ENCODE measurements around the gene PODXL.

The PODXL gene

GRCh38 chr7:131538813-131539179 lies 17.6 kb downstream of the PODXL start:
- no peaks in the 10 kb centered on the region for H3K36me3 ChIP-seq (ENCODE audit: control insufficient read depth in 1 of 2, insufficient read depth in 2 of 2, low read length in 2 of 2)
- H3K4me1 ChIP-seq (ENCODE audit: control insufficient read depth in 1 of 2, insufficient read depth in 2 of 2, low read length in 2 of 2): peaks cover 0 to 4% of the 10 kb centered on the region in 2 donors
- H3K9ac ChIP-seq (ENCODE audit: low read depth in 1 of 2, low read length in 2 of 2): no peak overlapping the region
- H3K27me3 ChIP-seq (ENCODE audit: control insufficient read depth in 1 of 2, insufficient read depth in 2 of 2, low read length in 2 of 2): no peaks in the 10 kb centered on the region
- no peaks in the 10 kb centered on the region for H3K9me3 ChIP-seq (ENCODE audit: control insufficient read depth in 1 of 2, low read length in 2 of 2)
- no peak overlapping the region for H3K27ac ChIP-seq (ENCODE audit: low read depth, low read length)
- H3K4me3 ChIP-seq (ENCODE audit: low read depth in 1 of 2, low read length in 2 of 2): no peak overlapping the region

DNA sequence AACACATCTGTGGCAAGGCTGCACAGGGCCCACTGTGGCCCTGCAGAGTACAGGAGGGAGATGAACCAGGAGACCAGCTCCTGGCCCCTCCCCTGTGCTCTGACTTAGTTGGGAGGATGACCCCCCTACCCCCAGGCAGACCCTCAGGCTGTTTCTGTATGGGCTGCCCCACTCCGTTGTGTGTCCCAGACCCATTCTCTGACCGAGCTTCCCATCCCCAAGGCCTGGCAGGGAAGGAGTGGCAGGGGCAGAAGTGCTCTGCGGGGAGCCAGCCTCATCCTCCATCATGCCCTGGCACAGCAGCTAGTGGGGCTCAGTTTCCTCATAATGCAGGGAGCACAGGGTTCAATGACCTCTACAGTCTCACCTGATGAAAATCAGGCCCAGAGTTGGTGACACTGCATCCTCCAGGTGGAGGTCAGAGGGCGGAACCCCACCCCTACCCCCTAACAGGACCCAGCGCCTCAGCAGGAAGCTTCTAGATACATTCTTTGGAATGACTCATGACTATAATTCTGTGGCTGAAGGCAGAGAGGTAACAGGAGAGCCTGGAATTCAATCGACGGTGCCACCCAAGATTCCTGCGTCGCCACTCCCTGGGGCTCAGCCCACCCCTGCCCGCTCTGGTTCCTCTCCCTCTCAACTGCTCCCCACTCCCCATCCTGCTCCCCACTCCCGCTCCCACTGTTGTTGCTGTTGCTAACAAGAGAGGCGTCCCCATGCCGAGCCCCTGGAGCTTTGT lies 18.2 kb downstream of the PODXL start:
- H3K4me3 ChIP-seq (ENCODE audit: low read depth in 1 of 2, low read length in 2 of 2): no peak overlapping the region

GRCh38 chr7:131537571-131537978 lies 18.9 kb downstream of the PODXL start:
- peaks cover 0 to 4% of the 10 kb centered on the region in 2 donors for H3K4me1 ChIP-seq (ENCODE audit: control insufficient read depth in 1 of 2, insufficient read depth in 2 of 2, low read length in 2 of 2)
- no peaks in the 10 kb centered on the region for H3K27me3 ChIP-seq (ENCODE audit: control insufficient read depth in 1 of 2, insufficient read depth in 2 of 2, low read length in 2 of 2)
- H3K9me3 ChIP-seq (ENCODE audit: control insufficient read depth in 1 of 2, low read length in 2 of 2): no peaks in the 10 kb centered on the region
- H3K4me3 ChIP-seq (ENCODE audit: low read depth in 1 of 2, low read length in 2 of 2): no peak overlapping the region
- no peaks in the 10 kb centered on the region for H3K36me3 ChIP-seq (ENCODE audit: control insufficient read depth in 1 of 2, insufficient read depth in 2 of 2, low read length in 2 of 2)
- no peak overlapping the region for H3K9ac ChIP-seq (ENCODE audit: low read depth in 1 of 2, low read length in 2 of 2)
- no peak overlapping the region for H3K27ac ChIP-seq (ENCODE audit: low read depth, low read length)

More for the DNA sequence above, 18.2 kb downstream of the PODXL start:
- Histone ChIP-seq H3K9ac (ENCODE audit: low read depth in 1 of 2, low read length in 2 of 2) (no peak overlapping the region), H3K4me1 (ENCODE audit: control insufficient read depth in 1 of 2, insufficient read depth in 2 of 2, low read length in 2 of 2) (peaks cover 0 to 4% of the 10 kb centered on the region in 2 donors), H3K27me3 (ENCODE audit: control insufficient read depth in 1 of 2, insufficient read depth in 2 of 2, low read length in 2 of 2) (no peaks in the 10 kb centered on the region), H3K27ac (ENCODE audit: low read depth, low read length) (no peak overlapping the region), H3K36me3 (ENCODE audit: control insufficient read depth in 1 of 2, insufficient read depth in 2 of 2, low read length in 2 of 2) (no peaks in the 10 kb centered on the region), H3K9me3 (ENCODE audit: control insufficient read depth in 1 of 2, low read length in 2 of 2) (no peaks in the 10 kb centered on the region)

DNA sequence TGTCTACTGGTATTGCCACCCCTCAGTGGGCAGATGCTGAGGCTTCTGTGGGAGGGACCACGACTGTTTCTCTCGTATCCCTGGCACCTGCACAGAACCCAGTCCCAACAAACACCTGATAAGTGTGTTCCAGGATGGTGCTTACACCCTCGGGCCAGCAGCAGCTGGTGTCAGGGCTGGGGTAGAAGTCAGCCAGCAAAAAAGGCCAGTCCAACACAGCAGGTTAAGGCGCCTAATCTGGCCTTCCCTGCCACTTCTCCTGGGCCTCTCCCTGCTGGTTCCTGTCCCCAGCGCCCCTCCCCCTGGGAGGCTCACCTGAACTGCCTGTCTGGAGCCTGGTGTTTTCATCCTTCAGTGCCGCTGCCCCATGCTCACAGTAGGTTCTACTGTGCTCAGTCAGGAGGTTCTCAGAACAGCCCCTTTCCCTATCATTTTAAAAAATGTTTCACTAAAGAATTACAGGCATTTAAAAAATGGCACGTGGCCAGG lies 20.0 kb downstream of the PODXL start:
- no peak overlapping the region for H3K4me3 ChIP-seq (ENCODE audit: low read depth in 1 of 2, low read length in 2 of 2)
- no peak overlapping the region for H3K27ac ChIP-seq (ENCODE audit: low read depth, low read length)
- H3K4me1 ChIP-seq (ENCODE audit: control insufficient read depth in 1 of 2, insufficient read depth in 2 of 2, low read length in 2 of 2): peaks cover 0 to 4% of the 10 kb centered on the region in 2 donors
- H3K36me3 ChIP-seq (ENCODE audit: control insufficient read depth in 1 of 2, insufficient read depth in 2 of 2, low read length in 2 of 2): no peaks in the 10 kb centered on the region
- H3K27me3 ChIP-seq (ENCODE audit: control insufficient read depth in 1 of 2, insufficient read depth in 2 of 2, low read length in 2 of 2): no peaks in the 10 kb centered on the region
- H3K9me3 ChIP-seq (ENCODE audit: control insufficient read depth in 1 of 2, low read length in 2 of 2): no peaks in the 10 kb centered on the region
- H3K9ac ChIP-seq (ENCODE audit: low read depth in 1 of 2, low read length in 2 of 2): no peak overlapping the region

GRCh38 chr7:131533566-131534561 lies 22.6 kb downstream of the PODXL start:
- Histone ChIP-seq H3K27ac (ENCODE audit: low read depth, low read length) (no peak overlapping the region), H3K4me1 (ENCODE audit: control insufficient read depth in 1 of 2, insufficient read depth in 2 of 2, low read length in 2 of 2) (peaks cover 0 to 4% of the 10 kb centered on the region in 2 donors), H3K9me3 (ENCODE audit: control insufficient read depth in 1 of 2, low read length in 2 of 2) (no peaks in the 10 kb centered on the region)

GRCh38 chr7:131533151-131533559 lies 23.3 kb downstream of the PODXL start:
- no peaks in the 10 kb centered on the region for H3K27me3 ChIP-seq (ENCODE audit: control insufficient read depth in 1 of 2, insufficient read depth in 2 of 2, low read length in 2 of 2)
- H3K27ac ChIP-seq (ENCODE audit: low read depth, low read length): no peak overlapping the region
- H3K4me1 ChIP-seq (ENCODE audit: control insufficient read depth in 1 of 2, insufficient read depth in 2 of 2, low read length in 2 of 2): no peaks in the 10 kb centered on the region
- no peaks in the 10 kb centered on the region for H3K9me3 ChIP-seq (ENCODE audit: control insufficient read depth in 1 of 2, low read length in 2 of 2)
- no peak overlapping the region for H3K9ac ChIP-seq (ENCODE audit: low read depth in 1 of 2, low read length in 2 of 2)
- no peak overlapping the region for H3K4me3 ChIP-seq (ENCODE audit: low read depth in 1 of 2, low read length in 2 of 2)
- no peaks in the 10 kb centered on the region for H3K36me3 ChIP-seq (ENCODE audit: control insufficient read depth in 1 of 2, insufficient read depth in 2 of 2, low read length in 2 of 2)

More at GRCh38 chr7:131533566-131534561, 22.6 kb downstream of the PODXL start:
- Histone ChIP-seq H3K9ac (ENCODE audit: low read depth in 1 of 2, low read length in 2 of 2) (no peak overlapping the region), H3K4me3 (ENCODE audit: low read depth in 1 of 2, low read length in 2 of 2) (no peak overlapping the region), H3K27me3 (ENCODE audit: control insufficient read depth in 1 of 2, insufficient read depth in 2 of 2, low read length in 2 of 2) (no peaks in the 10 kb centered on the region), H3K36me3 (ENCODE audit: control insufficient read depth in 1 of 2, insufficient read depth in 2 of 2, low read length in 2 of 2) (no peaks in the 10 kb centered on the region)

DNA sequence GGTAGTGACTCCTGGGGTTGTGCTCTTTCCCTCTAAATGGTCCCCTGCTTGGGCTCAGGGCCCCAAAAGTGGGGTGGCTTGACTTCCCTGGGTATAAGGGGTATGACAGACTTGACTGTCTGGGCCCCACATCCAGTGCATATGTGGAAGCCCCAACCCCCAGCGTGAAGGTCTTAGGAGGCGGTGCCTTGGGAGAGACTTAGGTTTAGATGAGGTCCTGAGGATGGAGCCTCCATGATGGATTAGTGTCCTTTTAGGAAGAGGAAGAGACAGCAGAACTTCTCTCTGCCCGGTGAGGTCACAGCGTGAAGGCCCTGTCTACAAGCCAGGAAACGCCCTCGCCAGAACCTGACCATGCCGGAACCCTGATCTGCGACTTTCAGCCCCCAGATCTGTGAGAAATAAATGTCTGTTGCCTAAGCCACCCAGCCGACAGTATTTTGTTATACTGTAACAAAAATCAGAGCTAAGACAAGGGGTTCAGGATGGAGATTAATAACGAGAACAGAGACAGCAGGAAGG lies 23.8 kb downstream of the PODXL start:
- H3K9ac ChIP-seq (ENCODE audit: low read depth in 1 of 2, low read length in 2 of 2): no peak overlapping the region
- no peaks in the 10 kb centered on the region for H3K9me3 ChIP-seq (ENCODE audit: control insufficient read depth in 1 of 2, low read length in 2 of 2)
- H3K36me3 ChIP-seq (ENCODE audit: control insufficient read depth in 1 of 2, insufficient read depth in 2 of 2, low read length in 2 of 2): no peaks in the 10 kb centered on the region
- H3K27ac ChIP-seq (ENCODE audit: low read depth, low read length): no peak overlapping the region
- H3K4me1 ChIP-seq (ENCODE audit: control insufficient read depth in 1 of 2, insufficient read depth in 2 of 2, low read length in 2 of 2): no peaks in the 10 kb centered on the region
- H3K27me3 ChIP-seq (ENCODE audit: control insufficient read depth in 1 of 2, insufficient read depth in 2 of 2, low read length in 2 of 2): no peaks in the 10 kb centered on the region
- no peak overlapping the region for H3K4me3 ChIP-seq (ENCODE audit: low read depth in 1 of 2, low read length in 2 of 2)

DNA sequence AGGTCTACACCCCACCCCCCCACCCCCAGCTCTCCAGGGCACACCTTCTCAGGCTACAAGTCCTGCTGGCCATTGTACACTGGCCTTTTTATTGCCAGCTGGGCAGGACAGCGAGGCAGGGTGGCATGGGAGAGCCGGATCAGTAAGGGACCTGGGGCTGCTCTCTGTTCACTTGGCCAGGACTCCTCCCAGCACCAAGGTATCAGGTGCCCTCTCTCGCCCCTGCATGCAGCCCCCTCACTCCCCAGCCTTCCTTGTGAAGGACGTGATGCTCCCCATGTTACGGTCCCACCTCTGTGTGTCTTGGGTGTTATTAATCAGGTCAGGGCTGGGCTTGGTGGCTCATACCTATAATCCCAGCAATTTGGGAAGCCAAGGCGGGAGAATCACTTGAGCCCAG lies 26.3 kb downstream of the PODXL start:
- no peak overlapping the region for H3K4me3 ChIP-seq (ENCODE audit: low read depth in 1 of 2, low read length in 2 of 2)
- no peak overlapping the region for H3K9ac ChIP-seq (ENCODE audit: low read depth in 1 of 2, low read length in 2 of 2)
- no peak overlapping the region for H3K27ac ChIP-seq (ENCODE audit: low read depth, low read length)
- H3K36me3 ChIP-seq (ENCODE audit: control insufficient read depth in 1 of 2, insufficient read depth in 2 of 2, low read length in 2 of 2): no peaks in the 10 kb centered on the region
- H3K4me1 ChIP-seq (ENCODE audit: control insufficient read depth in 1 of 2, insufficient read depth in 2 of 2, low read length in 2 of 2): no peaks in the 10 kb centered on the region
- H3K9me3 ChIP-seq (ENCODE audit: control insufficient read depth in 1 of 2, low read length in 2 of 2): no peaks in the 10 kb centered on the region
- H3K27me3 ChIP-seq (ENCODE audit: control insufficient read depth in 1 of 2, insufficient read depth in 2 of 2, low read length in 2 of 2): no peaks in the 10 kb centered on the region

GRCh38 chr7:131529617-131530016 lies 26.8 kb downstream of the PODXL start:
- H3K4me1 ChIP-seq (ENCODE audit: control insufficient read depth in 1 of 2, insufficient read depth in 2 of 2, low read length in 2 of 2): no peaks in the 10 kb centered on the region
- H3K9ac ChIP-seq (ENCODE audit: low read depth in 1 of 2, low read length in 2 of 2): no peak overlapping the region
- no peaks in the 10 kb centered on the region for H3K36me3 ChIP-seq (ENCODE audit: control insufficient read depth in 1 of 2, insufficient read depth in 2 of 2, low read length in 2 of 2)
- H3K27ac ChIP-seq (ENCODE audit: low read depth, low read length): no peak overlapping the region
- H3K27me3 ChIP-seq (ENCODE audit: control insufficient read depth in 1 of 2, insufficient read depth in 2 of 2, low read length in 2 of 2): no peaks in the 10 kb centered on the region
- no peak overlapping the region for H3K4me3 ChIP-seq (ENCODE audit: low read depth in 1 of 2, low read length in 2 of 2)
- no peaks in the 10 kb centered on the region for H3K9me3 ChIP-seq (ENCODE audit: control insufficient read depth in 1 of 2, low read length in 2 of 2)

DNA sequence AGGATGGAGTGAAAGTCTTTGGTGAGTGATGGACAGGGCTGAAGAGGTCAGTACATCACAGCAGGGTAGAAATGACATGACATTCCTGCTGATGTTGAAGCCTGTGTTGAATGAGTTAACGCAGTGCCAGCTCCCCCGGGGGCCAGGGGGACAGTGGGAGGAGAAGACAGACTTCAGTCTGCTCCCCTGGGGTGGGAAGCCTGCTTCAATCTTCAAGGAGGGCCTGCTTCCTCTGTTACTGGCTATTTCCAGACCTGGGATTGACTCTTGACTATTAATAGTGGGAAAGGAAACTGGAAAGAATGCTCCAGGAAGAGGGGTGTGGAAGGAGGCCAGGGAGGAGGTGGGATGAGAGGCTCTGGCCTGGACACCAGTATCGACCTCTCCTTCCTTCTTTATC lies 27.2 kb downstream of the PODXL start:
- H3K36me3 ChIP-seq (ENCODE audit: control insufficient read depth in 1 of 2, insufficient read depth in 2 of 2, low read length in 2 of 2): no peaks in the 10 kb centered on the region
- no peak overlapping the region for H3K27ac ChIP-seq (ENCODE audit: low read depth, low read length)
- no peak overlapping the region for H3K9ac ChIP-seq (ENCODE audit: low read depth in 1 of 2, low read length in 2 of 2)
- no peaks in the 10 kb centered on the region for H3K9me3 ChIP-seq (ENCODE audit: control insufficient read depth in 1 of 2, low read length in 2 of 2)
- no peaks in the 10 kb centered on the region for H3K27me3 ChIP-seq (ENCODE audit: control insufficient read depth in 1 of 2, insufficient read depth in 2 of 2, low read length in 2 of 2)
- no peak overlapping the region for H3K4me3 ChIP-seq (ENCODE audit: low read depth in 1 of 2, low read length in 2 of 2)
- no peaks in the 10 kb centered on the region for H3K4me1 ChIP-seq (ENCODE audit: control insufficient read depth in 1 of 2, insufficient read depth in 2 of 2, low read length in 2 of 2)

Data from duodenal mucosa (tissue), 2 donors.